Thoracic aorta endothelial cell (primary cell): ENCODE measurements around the gene DCAF15. TPM values are rescaled to one million over a fixed set of nuclear protein-coding genes. Genes with fewer than 3 reads are reported as not detected.

Experiments used
- total RNA-seq: library from RNA; depleted of rRNA; stranded (reverse); fragments of >200 nt; gene quantifications from 2 replicates; pipeline ENCODE4 v1.2.3, GENCODE V29; 2012

Gene DCAF15, protein sequence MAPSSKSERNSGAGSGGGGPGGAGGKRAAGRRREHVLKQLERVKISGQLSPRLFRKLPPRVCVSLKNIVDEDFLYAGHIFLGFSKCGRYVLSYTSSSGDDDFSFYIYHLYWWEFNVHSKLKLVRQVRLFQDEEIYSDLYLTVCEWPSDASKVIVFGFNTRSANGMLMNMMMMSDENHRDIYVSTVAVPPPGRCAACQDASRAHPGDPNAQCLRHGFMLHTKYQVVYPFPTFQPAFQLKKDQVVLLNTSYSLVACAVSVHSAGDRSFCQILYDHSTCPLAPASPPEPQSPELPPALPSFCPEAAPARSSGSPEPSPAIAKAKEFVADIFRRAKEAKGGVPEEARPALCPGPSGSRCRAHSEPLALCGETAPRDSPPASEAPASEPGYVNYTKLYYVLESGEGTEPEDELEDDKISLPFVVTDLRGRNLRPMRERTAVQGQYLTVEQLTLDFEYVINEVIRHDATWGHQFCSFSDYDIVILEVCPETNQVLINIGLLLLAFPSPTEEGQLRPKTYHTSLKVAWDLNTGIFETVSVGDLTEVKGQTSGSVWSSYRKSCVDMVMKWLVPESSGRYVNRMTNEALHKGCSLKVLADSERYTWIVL
- 12.2 and 19.0 TPM in 2 replicates for total RNA-seq

DNA sequence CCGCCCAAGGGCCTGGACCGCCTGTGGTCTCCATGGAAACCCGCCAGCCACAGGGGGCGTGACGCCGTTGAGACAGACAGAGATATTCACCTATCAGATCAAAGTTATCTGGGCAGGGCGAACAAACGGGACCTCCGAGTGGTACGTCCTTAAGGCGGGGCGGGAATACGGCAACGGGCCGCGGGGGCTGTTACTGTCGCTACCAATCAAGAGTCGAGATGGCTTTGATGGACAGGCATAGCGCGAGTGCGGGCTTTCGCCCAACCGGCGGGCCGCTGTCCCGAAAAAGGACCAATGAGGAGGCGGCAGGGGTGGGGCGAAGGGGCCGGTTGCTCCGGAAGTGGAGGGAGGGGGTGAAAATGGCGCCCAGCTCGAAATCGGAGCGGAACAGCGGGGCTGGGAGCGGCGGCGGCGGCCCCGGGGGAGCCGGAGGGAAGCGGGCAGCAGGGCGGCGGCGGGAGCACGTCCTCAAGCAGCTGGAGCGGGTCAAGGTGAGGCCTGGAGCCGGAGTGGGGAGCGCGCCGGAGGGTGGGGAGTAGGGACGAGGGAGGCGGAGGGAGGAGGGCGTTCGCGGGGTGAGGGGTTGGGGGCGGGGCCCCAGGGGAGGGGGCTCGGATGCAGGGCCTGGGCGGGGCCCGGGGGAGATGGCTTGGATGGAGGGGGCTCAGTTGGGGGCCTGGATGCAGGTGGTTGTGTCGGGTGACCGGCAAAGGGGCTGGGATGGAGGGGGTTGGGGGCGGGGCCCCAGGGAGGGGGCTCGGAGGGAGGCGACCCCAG is at the start of gene DCAF15:
TSS of gene DCAF15 (plus strand) at position 356 of the 777 bp plus-strand sequence. CDS start at position 360, 4 bp downstream.

DNA sequence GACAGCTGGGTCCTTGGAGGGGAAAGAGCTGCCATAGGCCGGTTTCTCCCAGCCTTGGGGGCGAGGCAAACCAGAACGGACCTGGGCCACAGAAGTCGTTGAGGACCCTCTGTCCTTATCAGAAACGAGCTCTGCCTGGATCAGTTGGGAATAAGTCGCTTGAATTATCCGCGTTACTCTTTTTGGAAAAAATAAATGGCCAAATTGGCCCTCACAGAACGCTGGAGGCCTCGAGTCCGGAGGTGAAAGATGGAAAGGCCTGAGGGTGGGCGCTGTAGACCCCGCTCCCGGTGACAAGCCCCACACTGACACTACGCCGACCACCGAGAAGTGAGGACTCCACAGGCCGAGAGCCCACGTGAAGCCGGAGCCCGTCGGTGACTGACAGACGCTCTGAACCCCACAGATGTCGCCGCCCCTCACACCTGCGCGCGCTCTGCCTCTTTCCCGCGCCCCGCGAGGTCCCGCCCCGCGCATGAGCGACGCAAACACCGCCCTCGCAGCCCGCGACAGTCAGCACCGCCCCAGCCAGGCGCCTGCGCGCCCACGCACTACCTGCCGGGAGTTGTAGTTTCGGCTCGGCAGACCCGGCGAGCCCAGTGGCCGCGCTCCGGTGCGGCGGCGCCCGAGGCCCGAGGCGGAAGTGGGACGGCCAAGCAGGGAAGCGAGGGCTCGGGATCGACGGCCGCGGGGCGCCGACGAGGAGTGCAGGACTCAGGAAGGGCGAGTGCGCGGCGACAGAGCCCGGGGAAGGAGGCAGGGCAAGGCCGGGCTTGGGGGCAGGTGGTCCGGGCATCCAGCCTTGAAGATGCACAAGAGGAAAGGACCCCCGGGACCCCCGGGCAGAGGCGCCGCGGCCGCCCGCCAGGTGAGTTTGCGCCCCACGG is 46.4 kb upstream of the DCAF15 start, which contains the start of the genes BRME1 and CC2D1A:
TSS of gene BRME1 (minus strand) at position 484 of the 887 bp plus-strand sequence. CDS start 1,225 bp downstream, outside the sequence.
TSS of gene CC2D1A (plus strand) at position 568 of the 887 bp plus-strand sequence. CDS start at position 809, 241 bp downstream.

GRCh38 chr19:13938301-13939064 is 13.8 kb upstream of the DCAF15 start, which contains the start of gene PODNL1:
PODNL1 (minus strand) TSS chr19:13938417; CDS start chr19:13938181, 236 bp downstream.

GRCh38 chr19:14006085-14006765 is 53.9 kb downstream of the DCAF15 start, which contains the start of gene RFX1:
RFX1 (minus strand) TSS chr19:14006320; CDS start chr19:13993843, 12,477 bp downstream.

Other genes starting within 250 kb of the DCAF15 start
- 45.7 and 58.0 TPM in 2 replicates for gene MRI1, start 188.0 kb upstream of the DCAF15 start, total RNA-seq
- gene C19orf53, start 178.1 kb upstream of the DCAF15 start, total RNA-seq, result 55.6 and 79.5 TPM in 2 replicates
- gene ZSWIM4, start 157.1 kb upstream of the DCAF15 start, total RNA-seq, result 8.4 and 12.9 TPM in 2 replicates
- not detected in 2 replicates for gene NANOS3, start 75.4 kb upstream of the DCAF15 start, total RNA-seq
- 0.50 and 0.53 TPM in 2 replicates for gene BRME1, start 46.4 kb upstream of the DCAF15 start, total RNA-seq
- 15.7 and 18.5 TPM in 2 replicates for gene CC2D1A, start 46.3 kb upstream of the DCAF15 start, total RNA-seq
- 0.22 and 0.53 TPM in 2 replicates for gene PODNL1, start 14.1 kb upstream of the DCAF15 start, total RNA-seq
- 3.2 and 6.5 TPM in 2 replicates for gene RFX1, start 53.8 kb downstream of the DCAF15 start, total RNA-seq
- gene RLN3, start 75.6 kb downstream of the DCAF15 start, total RNA-seq, result not detected in 2 replicates
- gene IL27RA, start 79.3 kb downstream of the DCAF15 start, total RNA-seq, result 3.3 and 8.5 TPM in 2 replicates
- 0.22 TPM in 1 of 2 replicates, not detected in the other for gene PALM3, start 109.6 kb downstream of the DCAF15 start, total RNA-seq
- 0.13 and 0.29 TPM in 2 replicates for gene MISP3, start 120.3 kb downstream of the DCAF15 start, total RNA-seq
- not detected in 2 replicates for gene C19orf67, start 133.3 kb downstream of the DCAF15 start, total RNA-seq
- gene SAMD1, start 138.2 kb downstream of the DCAF15 start, total RNA-seq, result 26.1 and 31.9 TPM in 2 replicates
- 43.4 and 61.5 TPM in 2 replicates for gene PRKACA, start 165.3 kb downstream of the DCAF15 start, total RNA-seq
- 22.9 and 31.4 TPM in 2 replicates for gene ASF1B, start 184.1 kb downstream of the DCAF15 start, total RNA-seq